HCEC 1CT (cell line): ENCODE results near the gene ETV7.
A peak's percentile ranks its signal among the peaks of the same experiment; 100 is the strongest.
"Not testable (repeated sequence)": the region's sequence is repeated elsewhere in the genome, so short reads cannot be mapped to it uniquely, and the experiment has no call there.

Experiments
- DNase-seq: peaks from one replicate; pipeline ENCODE4 v3.0.0-alpha.2; 2017

Gene ETV7

DNA sequence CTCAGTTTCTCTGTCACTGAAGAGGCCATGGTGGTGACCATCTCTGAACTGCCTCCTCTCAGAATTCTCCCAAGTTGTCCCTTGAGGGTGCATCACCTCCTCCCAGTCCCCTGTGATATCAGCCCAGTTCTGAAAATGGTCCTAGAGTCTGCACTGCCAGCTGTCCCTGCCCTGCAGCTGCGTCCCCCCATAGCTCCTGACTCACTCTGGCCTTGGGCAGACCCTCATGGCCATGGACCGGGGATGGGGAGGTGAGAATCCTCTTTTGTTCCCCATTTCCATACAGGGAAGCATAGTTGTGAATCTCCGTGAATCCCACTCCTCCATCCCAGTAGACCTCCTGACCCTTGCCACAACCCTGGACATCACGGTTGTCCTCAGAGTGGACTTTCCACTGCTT is 4.5 kb downstream of the ETV7 start:
- no peak for DNase-seq

DNA sequence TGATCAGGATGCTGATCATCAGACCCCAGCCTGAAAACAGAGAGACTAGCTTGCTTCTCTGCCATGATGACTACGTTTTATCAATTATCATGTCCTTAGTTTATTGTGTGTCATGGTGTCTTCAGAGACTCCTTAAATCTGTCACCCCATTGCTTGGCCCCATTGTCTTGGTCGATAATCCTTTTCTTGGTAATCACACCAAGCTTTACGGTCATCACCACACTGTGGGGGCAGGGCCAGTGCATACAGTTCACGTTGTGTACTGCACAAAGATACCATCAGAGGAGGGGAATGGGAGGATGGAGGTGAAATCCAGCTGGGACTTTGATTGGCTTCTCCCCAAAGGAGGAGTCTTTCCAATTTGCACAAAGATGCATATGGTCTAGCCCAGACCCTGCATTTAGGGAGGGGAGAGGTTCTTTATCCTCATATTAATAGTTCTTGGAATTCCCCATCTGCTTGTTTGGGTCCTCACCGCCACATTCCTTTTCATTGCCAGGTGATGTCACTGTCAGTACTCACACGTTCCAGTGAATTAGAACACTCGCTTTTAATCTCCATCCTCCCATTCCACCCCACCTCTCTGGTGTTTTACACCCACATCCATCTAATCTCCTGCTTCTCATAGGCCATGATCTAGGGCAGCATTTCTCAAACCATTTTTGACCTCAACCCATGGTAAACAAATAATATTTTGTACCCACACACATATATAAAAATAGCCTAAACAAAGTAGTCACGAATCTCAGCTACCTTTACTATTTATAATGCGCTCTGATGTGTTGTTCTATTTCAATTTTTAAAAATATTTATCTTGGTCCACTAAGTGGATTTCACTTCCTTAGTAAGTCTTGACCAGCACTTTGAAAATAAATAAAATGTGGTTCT is 5.7 kb downstream of the ETV7 start:
- DNase-seq = no peak

DNA sequence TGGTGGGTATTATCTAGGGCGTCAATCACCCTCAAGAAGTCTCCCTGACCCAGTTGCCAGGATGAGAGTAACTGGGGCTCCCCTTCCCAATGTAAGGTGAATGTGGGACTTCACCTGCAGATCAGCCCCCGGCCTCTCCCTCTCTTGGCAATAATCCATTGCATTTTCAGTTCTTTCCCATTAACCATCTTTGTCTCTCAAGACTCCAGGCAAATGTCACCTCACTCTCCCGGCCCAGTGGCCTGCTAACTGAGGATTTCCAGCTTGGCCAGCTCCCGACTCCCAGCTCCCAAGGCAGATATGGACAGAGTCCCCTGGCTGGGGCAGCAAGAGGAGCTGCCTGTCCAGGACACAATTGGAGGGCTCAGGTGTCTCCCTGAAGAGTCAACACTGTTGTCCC is 7.3 kb downstream of the ETV7 start:
- no peak for DNase-seq

DNA sequence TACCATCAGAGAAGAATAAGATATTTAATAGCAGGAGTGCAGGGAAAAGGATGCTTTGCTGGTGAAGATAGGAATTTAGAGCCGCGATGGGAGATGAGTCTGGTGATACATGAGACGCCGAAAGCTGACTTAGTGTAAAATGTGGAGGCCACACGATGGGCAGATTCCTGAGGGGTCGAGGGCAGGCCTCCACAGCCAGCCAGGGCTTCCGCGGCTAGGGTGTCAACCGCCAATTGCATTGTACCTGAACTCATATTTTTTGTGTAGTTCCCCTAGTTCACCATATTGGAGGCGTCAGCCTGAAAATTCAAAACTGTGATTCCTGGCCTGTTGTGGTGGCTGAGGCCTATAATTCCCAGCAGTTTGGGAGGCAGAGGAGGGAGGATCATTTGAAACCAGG is 8.5 kb downstream of the ETV7 start:
- no peak for DNase-seq

DNA sequence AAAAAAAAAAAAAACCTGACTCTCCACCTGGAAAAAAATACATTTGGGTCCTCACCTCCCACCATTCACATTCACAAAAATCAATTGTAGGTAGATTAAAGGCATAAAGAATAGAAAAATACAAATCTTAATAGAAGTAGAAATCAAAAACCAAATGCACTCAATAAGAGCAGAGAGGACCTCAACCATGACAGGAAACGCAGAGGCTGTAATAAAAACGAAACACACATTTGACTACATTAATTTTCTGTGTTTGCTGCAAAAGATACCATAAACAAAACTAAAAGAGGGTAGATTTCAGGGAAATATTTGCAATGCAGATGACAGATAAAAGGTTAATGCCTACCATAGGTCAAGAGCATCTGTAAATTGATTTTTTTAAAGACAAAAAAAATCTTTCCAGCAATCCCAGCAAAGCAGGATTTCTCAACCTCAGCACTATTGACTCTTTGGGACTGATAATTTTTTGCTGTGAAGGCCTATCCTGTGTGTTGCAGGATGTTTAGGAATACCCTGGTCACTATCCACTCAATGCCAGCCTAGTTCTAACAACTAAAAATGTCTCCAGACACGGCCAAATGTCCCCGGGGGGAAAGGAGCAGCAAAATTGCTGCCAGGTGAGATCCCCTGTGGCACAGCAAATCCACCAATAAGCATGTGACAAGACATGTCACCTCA is 9.1 kb downstream of the ETV7 start:
- DNase-seq = no peak

DNA sequence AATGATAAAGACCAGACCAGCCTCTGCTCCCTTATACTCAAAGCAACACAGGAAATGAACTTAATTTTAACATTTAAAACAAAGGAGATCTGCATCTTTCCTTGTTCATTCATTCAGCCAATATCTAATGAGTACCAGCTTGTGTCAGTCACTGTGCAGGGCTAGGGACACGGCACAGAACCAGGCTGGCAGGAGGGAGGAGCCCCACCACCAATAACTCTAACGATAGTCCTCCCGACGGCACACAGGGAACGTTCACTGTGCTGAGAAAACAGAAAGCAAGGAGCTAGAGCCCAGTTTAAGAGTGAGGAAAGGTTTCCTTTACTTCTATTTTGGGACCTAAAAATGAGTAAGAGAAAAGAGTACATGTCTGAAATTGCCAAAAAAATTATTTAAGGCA is 9.9 kb downstream of the ETV7 start:
- DNase-seq = no peak

DNA sequence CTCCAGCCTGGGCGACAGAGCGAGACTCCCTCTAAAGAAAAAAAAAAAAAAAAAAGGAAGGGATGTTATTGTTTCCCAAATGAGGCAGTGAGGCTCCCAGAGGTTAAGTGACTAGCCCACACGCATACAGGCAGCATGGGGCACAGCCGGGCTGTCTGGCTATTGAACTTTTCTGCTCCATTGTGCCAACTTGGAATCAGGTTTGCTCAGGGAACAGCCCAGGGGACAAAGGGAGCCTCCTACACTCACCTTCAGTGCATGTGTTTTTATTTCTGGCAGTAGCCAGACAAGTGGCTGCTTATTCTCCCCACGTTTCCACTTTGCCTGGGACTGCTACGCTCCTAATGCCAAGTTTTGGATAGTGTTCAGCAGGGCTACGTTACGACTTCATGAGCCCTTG is 10.7 kb downstream of the ETV7 start:
- DNase-seq = no peak

DNA sequence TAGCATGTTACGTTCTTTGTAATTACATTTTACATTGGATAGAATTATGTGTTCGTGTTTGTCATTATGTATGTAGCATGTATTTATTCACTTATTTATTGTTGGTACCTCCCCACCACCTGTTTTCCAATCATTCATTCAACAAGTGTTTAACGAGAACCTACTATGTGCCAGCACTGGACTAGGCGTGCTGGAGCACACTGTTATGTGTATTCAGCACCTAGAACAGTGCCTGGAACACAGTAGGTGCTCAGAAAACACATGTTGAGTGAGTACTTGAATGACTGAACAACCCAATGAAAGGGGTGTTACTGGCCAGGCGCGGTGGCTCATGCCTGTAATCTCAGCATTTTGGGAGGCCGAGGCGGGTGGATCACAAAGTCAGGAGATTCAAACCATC is 11.3 kb downstream of the ETV7 start:
- no peak for DNase-seq

DNA sequence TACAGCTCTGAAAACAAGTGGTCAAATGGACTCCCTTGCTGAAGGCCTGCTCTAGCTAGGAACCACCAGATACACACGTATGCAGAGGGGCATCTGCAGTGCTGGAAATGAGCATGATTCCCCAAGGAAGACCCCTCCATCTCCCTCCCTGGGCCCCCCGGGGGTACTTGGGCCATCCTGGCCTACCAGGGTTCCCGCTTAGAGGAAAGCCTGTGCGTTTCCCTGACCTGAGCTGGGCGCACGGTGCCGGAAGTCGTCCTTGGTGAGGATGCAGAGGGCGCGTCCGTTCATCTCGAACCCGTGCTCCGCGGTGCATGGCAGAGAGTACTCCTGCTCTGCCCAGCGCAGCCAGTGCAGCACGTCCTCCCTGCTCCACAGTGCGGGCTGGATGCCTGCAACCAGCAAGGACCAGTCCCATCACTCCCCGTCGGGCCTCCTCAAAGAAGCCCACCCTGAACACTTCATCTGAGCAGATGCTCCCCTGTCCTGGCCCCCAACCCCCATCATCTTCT is 11.8 kb downstream of the ETV7 start:
- DNase-seq = no peak

DNA sequence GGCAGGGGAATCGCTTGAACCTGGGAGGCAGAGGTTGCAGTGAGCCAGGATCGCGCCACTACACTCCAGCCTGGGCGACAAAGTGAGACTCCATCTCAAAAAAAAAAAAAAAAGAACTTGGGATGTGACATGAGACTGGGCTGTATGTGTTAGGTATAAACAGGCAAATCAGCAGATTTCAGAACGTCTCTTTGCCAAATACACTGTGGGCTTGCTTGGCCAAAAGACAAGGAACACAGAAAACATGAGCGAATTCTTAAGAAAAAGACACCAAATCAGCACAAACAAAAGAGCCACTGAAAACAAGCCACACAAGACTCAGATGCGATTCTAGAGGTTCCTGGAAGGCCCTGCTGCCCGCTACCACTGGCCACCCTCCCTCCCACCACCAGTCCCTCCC is 12.5 kb downstream of the ETV7 start:
- no peak for DNase-seq

DNA sequence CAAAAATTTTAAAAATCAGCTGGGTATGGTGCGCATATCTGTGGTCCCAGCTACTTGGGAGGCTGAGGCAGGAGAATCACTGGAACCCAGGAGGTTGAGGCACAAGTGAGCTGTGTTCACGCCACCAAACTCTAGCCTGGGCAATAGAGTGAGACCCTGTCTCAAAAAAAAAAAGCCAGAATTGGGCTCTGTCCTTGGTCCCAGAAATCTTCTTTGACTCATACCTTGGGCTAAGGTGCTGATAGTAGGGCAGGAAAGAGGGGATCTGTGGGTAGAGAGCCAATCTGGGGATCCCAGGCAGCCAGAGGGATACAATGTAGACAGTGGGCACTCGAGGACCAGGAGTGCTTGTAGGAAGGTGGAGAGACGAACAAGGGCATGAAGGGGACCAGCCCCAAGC is 13.3 kb downstream of the ETV7 start:
- no peak for DNase-seq

DNA sequence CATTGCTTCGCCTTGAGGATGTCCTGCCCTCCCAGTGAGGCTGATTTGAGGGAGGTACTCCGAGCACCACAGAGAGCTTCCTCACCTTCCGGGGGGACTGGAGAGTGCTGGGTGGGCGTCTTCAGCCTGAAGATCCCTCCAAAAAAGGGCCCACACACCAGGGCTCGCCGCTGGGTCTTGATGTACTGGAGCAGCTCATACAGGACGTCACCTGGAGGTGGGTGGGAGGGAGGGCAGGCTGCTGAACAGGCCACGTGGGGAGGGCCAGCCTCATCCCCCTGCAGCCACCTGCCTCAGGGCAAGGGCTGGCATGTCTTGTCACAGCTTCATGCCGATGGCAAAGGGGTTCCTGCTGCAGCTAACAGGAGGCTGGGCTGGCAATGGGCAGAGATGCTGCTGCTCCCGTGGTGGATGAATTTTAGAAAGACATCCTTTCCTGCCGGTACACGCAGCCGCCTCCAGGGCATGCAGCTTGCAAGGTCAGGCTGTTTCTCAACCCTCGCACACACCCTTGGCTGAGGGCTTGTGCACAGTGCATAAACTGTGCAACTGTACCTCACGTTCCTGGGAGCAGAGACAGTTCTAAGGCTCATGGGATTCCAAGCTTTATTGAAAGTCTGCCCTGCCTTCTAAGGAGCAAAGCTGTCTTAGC is 14.0 kb downstream of the ETV7 start:
- no peak for DNase-seq

DNA sequence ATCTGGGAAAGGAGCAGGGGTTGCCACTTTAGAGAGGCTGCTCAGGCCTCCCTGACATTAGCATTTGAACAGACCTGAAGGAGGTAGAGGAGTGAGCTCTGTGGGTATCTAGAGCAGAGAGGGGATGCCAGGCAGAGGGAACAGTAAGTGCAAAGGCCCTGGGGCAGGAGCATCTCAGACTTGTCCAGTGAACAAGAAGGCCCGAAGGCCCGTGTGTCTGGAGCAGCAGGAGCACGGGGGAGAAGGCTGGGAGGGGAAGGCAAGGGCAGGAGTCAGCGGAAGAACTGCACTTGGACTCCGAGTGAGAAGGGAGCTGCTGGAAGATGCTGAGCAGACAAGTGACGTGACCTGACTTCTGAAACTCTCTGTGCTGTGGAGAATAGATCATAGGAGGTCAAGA is 15.4 kb downstream of the ETV7 start:
- no peak for DNase-seq

DNA sequence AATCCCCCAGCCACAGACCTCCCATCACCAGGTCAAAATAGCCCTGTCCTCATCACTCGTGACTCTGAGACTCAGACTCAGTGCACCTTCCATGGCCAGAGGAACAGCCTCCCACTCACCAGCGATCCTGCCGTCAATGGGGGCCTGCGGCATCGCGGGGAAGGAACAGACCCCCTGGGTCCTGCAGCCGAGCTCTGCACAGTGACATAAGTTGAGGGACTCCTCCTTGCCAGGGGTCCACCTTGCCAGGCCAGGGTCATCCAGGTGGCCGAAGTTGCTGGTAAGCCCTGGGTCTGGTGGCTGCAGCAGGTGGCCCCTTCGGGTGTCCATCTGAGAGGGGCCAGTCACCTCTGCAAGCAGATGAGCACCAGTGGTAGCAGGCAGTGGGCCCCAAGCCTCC is 16.3 kb downstream of the ETV7 start:
- DNase-seq = no peak

DNA sequence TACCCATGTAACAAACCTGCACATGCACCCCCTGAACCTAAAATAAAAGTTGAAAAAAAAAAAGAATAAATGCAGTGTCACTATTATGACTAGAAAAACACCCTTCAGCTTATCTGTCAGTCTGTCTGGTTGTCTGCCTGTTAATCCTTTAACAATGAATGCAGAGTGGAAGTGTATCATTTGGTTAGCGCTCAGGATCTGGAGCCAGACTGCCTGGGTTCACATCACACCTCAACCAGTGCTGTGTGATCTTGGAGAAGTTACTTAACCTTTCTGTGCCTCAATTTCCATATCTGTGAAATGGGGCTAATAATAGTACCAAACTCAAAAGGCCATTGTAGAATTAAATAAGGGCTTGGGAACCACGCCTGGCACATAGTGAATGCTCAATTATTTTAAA is 16.8 kb downstream of the ETV7 start:
- no peak for DNase-seq

DNA sequence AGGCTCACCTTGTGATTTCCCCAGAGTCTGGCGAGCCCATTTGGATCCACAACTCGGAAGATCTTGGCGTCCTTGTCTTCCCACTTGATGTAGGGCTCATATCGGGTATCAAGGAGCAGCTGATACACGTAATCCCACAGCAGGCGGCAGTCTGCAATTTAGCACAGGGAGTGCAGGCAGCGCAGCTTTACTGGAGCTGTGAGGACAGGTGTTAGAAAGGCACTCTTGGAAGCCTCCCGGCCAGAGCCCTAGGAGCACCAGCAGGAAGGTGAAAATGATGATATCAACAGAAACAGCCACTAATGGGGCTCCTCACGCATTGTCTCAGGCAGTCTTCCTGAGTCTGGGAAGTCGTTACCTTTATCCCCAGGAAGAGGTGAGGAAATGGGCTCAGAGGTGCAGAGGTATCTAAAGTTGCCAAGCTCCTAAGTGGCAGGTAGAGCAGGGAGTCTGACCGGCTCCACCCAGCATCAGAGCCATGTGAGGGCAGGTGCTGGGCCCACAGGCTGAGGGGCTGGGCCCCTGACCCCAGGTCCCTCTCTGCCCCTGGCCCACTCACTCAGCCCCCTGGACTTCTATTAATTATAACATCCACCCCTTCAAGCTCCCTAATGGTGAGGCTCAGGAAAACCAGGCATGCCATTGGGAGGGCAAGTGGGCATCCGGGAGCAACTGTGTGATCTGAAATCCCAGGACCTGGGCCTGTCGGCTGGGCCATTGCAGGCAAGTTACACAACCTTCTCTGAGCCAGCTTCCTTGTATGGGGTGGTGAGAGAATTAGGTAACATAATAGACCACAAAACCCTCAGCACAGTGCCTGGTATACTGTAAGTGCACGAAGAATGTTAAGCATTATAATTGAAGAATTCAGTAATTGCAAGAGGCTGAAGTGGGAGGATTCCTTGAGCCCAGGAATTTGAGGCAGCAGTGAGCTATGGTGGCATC is 18.3 kb downstream of the ETV7 start:
- DNase-seq = peak; percentile 72

DNA sequence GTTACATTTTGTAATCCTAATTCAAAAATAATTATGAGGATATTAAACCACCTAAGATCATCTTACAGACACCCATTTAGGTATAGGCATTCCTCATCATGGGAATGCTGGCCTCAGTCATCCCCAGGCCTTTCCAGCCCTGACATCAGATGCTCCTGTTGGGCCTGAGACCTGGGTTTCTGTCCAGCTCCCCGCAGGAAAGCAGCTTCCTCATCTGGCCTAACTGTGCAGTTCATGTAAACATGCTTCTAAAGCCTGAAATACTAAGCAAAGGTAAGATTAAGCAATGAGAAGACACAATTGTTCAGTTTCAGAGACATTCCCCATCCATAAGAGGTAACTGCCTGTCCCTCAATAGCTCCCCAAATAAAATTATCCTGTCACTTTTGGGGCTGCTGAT is 19.0 kb downstream of the ETV7 start:
- no peak for DNase-seq

DNA sequence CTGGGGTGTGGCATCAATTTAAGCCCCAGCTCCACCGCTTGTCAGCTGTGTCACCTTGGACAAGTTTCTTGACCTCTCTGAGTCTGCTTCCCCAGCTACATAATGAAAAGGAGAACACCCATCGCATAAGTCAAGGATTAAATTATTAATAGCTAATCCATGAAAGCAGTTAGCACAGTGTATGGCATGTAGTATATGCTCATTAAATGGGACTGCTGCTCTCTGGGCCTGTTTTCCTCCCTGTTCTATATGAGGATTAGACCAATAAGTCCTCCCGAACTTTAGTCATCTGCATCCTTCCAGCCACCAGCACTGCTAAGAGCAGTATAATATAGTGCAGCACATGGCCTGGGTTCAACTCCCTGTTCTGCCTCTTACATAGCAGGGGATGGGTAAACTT is 19.7 kb downstream of the ETV7 start:
- no peak for DNase-seq

DNA sequence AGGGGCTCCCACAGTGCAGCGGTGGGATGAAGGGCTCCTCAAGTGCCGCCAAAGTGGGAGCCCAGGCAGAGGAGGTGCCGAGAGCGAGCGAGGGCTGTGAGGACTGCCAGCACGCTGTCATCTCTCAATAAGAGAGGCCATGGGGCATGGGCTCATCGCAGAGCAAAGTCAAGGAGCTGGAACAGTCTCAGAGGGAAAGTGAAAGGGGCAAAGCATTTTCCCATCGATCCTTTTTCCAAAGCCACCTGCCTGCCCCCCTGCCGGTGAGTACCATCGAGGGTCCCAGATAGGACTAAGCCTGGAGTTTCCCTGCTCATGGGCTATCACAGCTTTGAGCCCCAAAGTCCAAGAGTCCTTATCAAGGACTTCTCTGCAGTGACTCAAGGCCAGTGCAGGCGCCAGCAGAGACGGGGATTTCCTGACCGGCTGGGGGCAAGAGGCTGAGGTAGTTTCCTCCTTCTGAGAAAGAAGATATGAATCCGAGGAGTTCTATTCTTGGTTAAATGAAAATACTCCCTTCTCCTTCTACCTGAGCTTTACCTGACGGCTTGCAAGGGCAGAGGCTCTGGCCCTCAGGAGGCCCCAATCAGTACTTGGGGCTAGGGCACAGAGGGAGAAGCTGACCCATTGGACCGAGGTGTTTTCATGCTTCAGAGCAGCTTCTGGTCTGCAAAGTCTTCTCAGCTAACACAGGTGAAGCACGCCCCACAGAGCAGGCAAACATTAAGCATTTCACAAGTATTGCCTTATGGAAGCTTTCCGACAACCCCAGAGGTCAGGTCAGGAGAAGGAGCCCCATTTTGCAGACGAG is 22.6 kb downstream of the ETV7 start:
- no peak for DNase-seq

DNA sequence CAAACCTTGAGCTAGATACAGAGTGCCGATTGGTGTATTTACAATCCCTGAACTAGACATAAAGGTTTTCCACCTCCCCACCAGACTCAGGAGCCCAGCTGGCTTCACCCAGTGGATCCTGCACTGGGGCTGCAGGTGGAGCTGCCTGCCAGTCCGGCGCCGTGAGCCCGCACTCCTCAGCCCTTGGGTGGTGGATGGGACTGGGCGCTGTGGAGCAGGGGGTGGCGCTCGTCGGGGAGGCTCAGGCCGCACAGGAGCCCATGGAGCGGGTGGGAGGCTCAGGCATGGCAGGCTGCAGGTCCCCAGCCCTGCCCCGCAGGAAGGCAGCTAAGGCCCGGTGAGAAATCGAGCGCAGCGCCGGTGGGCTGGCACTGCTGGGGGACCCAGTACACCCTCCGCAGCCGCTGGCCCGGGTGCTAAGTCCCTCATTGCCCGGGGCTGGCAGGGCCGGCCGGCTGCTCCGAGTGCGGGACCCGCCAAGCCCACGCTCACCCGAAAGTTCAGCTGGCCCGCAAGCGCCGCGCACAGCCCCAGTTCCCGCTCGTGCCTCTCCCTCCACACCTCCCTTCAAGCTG is 23.3 kb downstream of the ETV7 start:
- not testable (repeated sequence) for DNase-seq

DNA sequence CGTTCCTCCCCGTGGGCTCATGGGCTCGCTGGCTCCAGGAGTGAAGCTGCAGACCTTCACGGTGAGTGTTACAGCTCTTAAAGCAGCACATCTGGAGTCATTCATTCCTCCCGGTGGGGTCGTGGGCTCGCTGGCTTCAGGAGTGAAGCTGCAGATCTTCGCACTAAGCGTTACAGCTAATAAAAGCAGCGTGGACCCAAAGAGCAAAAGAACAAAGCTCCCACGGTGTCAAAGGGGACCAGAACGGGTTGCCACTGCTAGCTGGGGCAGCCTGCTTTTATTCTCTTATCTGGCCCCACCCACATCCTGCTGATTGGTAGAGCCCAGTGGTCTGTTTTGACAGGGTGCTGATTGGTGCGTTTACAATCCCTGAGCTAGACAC is 24.1 kb downstream of the ETV7 start:
- DNase-seq = not testable (repeated sequence)
